ENCODE measurements around the gene GPAT3. TPM values are rescaled to one million over a fixed set of nuclear protein-coding genes. Genes with fewer than 3 reads are reported as not detected.

GPAT3 gene
- total RNA-seq, 3 donors from 2014 or later (not counting 1 experiment from before 2014, with no cell fraction given): 0.54 to 11.3 (median 1.2) TPM

DNA sequence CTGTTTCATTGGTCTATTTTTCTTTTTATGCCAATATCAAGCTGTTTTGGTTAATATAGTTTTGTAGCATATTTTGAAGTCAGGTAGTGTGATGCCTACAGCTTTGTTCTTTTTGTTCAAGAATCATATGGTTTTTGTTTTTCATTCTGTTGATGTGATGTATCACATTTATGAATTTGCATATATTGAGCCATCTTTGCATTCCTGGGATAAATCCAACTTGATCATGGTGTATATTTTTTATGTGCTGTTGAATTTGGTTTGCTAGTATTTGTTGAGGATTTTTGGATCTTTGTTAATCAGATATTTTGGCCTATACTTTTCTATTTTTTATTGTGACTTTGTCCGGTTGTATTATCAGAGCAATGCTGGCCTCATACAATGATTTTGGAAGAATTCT is 74.8 kb downstream of the GPAT3 start:
- no peaks in the 10 kb centered on the region for H3K4me1 Mint-ChIP-seq

DNA sequence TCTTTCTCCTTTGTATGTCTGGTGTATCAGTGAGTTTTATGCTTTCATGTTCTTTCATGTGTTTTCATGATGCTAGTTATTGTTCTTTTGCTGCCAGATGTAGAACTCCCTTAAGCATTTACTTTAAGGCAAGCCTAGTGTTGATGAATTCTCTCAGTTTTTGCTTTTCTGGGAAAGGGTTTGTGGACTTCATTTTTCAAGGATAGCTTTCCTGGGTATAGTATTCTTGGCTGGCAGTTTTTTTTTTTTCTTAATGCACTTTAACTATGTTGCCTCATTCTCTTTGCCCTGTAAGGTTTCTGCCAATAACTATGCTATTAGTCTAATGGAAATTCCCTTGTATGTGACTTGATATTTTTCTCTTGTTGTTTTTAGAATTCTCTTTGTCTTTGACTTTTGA is 77.1 kb downstream of the GPAT3 start:
- no peak for ATAC-seq
- H3K27ac Mint-ChIP-seq: no peak overlapping the region
- peaks cover 27% of the 10 kb centered on the region for H3K36me3 Mint-ChIP-seq
- H3K27me3 Mint-ChIP-seq (ENCODE audit: low read depth in 2 of 2): peaks cover 4 to 29% of the 10 kb centered on the region in 2 donors
- DNase-seq: no peak
- TF ChIP-seq, protein P1, sequence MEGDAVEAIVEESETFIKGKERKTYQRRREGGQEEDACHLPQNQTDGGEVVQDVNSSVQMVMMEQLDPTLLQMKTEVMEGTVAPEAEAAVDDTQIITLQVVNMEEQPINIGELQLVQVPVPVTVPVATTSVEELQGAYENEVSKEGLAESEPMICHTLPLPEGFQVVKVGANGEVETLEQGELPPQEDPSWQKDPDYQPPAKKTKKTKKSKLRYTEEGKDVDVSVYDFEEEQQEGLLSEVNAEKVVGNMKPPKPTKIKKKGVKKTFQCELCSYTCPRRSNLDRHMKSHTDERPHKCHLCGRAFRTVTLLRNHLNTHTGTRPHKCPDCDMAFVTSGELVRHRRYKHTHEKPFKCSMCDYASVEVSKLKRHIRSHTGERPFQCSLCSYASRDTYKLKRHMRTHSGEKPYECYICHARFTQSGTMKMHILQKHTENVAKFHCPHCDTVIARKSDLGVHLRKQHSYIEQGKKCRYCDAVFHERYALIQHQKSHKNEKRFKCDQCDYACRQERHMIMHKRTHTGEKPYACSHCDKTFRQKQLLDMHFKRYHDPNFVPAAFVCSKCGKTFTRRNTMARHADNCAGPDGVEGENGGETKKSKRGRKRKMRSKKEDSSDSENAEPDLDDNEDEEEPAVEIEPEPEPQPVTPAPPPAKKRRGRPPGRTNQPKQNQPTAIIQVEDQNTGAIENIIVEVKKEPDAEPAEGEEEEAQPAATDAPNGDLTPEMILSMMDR (IDR thresholded peaks at IDR 0.05): no peak
- H3K4me1 Mint-ChIP-seq: no peaks in the 10 kb centered on the region
- H3K27ac ChIP-seq (ENCODE audit: low read length): no peak overlapping the region
- H3K27me3 ChIP-seq (ENCODE audit: control insufficient read depth, insufficient read depth, low read length): no peaks in the 10 kb centered on the region
- H3K36me3 ChIP-seq (ENCODE audit: control insufficient read depth, insufficient read depth, low read length): no peaks in the 10 kb centered on the region
- H3K4me3 ChIP-seq (ENCODE audit: low read length): no peak overlapping the region
- H3K9me3 ChIP-seq (ENCODE audit: control insufficient read depth, insufficient read depth, low read length): peaks cover 15% of the 10 kb centered on the region
- H3K4me1 ChIP-seq (ENCODE audit: control insufficient read depth, insufficient read depth, low read length): no peaks in the 10 kb centered on the region
- H3K4me3 Mint-ChIP-seq: no peak overlapping the region
- intact Hi-C loops (cut with micrococcal nuclease): no loop called here
- H3K9me3 Mint-ChIP-seq: peaks cover 9% of the 10 kb centered on the region in 2 donors

More for the DNA sequence above, 74.8 kb downstream of the GPAT3 start:
- Mint-ChIP-seq H3K27ac (no peak overlapping the region), H3K4me3 (no peak overlapping the region), H3K36me3 (peaks cover 27% of the 10 kb centered on the region), H3K27me3 (ENCODE audit: low read depth in 2 of 2) (peaks cover 7 to 29% of the 10 kb centered on the region in 2 donors), H3K9me3 (peaks cover 9% of the 10 kb centered on the region in 2 donors)
- H3K27me3 ChIP-seq (ENCODE audit: control insufficient read depth, insufficient read depth, low read length): no peaks in the 10 kb centered on the region
- no peaks in the 10 kb centered on the region for H3K36me3 ChIP-seq (ENCODE audit: control insufficient read depth, insufficient read depth, low read length)
- WGBS (ENCODE audit: insufficient coverage): 100% methylated on average over 1 of the region's 1 CpG
- TF ChIP-seq, protein P1 (IDR thresholded peaks at IDR 0.05): no peak
- no peaks in the 10 kb centered on the region for H3K4me1 ChIP-seq (ENCODE audit: control insufficient read depth, insufficient read depth, low read length)
- DNase-seq (no peak), ATAC-seq (no peak)
- intact Hi-C loops (cut with micrococcal nuclease): no loop called here
- H3K9me3 ChIP-seq (ENCODE audit: control insufficient read depth, insufficient read depth, low read length): peaks cover 15% of the 10 kb centered on the region
- H3K4me3 ChIP-seq (ENCODE audit: low read length): no peak overlapping the region
- H3K27ac ChIP-seq (ENCODE audit: low read length): no peak overlapping the region

DNA sequence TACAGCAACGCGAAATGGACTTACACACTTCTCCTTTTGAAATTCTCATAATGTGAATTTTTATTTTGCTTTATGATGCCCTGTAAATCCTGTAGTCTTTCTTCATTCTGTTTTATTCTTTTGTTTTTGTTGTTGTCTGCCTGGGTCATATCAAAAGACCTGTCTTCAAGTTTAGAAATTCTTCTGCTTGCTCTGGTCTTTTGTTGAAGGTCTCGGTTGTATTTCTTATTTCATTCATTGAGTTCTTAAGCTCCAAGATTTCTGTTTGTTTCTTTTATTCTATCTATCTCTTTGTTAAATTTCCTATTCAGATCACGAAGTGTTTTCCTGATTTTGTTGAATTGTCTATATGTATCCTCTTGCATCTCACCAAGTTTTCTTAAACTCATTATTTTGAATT is 78.1 kb downstream of the GPAT3 start:
- Mint-ChIP-seq H3K27ac (no peak overlapping the region), H3K4me3 (no peak overlapping the region), H3K36me3 (peaks cover 27% of the 10 kb centered on the region), H3K9me3 (peaks cover 9% of the 10 kb centered on the region in 2 donors), H3K27me3 (ENCODE audit: low read depth in 2 of 2) (peaks cover 4 to 29% of the 10 kb centered on the region in 2 donors), H3K4me1 (no peaks in the 10 kb centered on the region)
- TF ChIP-seq, protein P1 (IDR thresholded peaks at IDR 0.05): no peak
- Histone ChIP-seq H3K27me3 (ENCODE audit: control insufficient read depth, insufficient read depth, low read length) (no peaks in the 10 kb centered on the region), H3K36me3 (ENCODE audit: control insufficient read depth, insufficient read depth, low read length) (no peaks in the 10 kb centered on the region), H3K27ac (ENCODE audit: low read length) (no peak overlapping the region), H3K9me3 (ENCODE audit: control insufficient read depth, insufficient read depth, low read length) (peaks cover 15% of the 10 kb centered on the region), H3K4me3 (ENCODE audit: low read length) (no peak overlapping the region), H3K4me1 (ENCODE audit: control insufficient read depth, insufficient read depth, low read length) (no peaks in the 10 kb centered on the region)
- no peak for DNase-seq
- intact Hi-C loops (cut with micrococcal nuclease): no loop called here
- WGBS (ENCODE audit: insufficient coverage): 100% methylated on average over 3 of the region's 4 CpGs
- ATAC-seq: no peak

DNA sequence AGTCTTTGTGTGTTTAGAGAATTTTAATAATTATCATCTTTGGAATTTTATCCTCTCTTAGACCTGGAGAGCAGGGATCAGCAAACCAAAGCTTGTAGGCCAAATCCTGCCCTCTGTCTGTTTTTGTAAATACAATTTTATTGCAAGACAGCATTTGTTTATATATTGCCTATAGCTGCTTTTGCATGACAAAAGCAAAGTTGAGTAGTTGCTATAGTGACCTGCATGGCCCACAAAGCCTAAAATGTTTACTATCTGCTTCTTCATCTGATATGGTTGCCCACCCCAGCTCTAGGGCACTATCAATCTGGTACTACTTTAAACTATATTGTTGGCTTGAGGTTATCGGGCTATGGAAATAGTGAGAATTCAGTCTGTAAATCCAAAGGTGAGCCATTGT is 80.3 kb downstream of the GPAT3 start:
- peaks cover 9 to 11% of the 10 kb centered on the region in 2 donors for H3K9me3 Mint-ChIP-seq

More for the DNA sequence above, 80.3 kb downstream of the GPAT3 start:
- TF ChIP-seq, protein P1 (IDR thresholded peaks at IDR 0.05): no peak
- intact Hi-C loops (cut with micrococcal nuclease): no loop called here
- no CpG with 5 or more reads among the region's 1 CpG for WGBS (ENCODE audit: insufficient coverage)
- no peak overlapping the region for H3K4me3 ChIP-seq (ENCODE audit: low read length)
- Mint-ChIP-seq H3K27ac (no peak overlapping the region), H3K36me3 (peaks cover 20% of the 10 kb centered on the region), H3K4me1 (no peaks in the 10 kb centered on the region), H3K4me3 (no peak overlapping the region), H3K27me3 (ENCODE audit: low read depth in 2 of 2) (peaks cover 19 to 37% of the 10 kb centered on the region in 2 donors)
- no peaks in the 10 kb centered on the region for H3K36me3 ChIP-seq (ENCODE audit: control insufficient read depth, insufficient read depth, low read length)
- no peak for DNase-seq
- H3K27ac ChIP-seq (ENCODE audit: low read length): no peak overlapping the region
- H3K27me3 ChIP-seq (ENCODE audit: control insufficient read depth, insufficient read depth, low read length): no peaks in the 10 kb centered on the region
- no peaks in the 10 kb centered on the region for H3K4me1 ChIP-seq (ENCODE audit: control insufficient read depth, insufficient read depth, low read length)
- H3K9me3 ChIP-seq (ENCODE audit: control insufficient read depth, insufficient read depth, low read length): peaks cover 15% of the 10 kb centered on the region
- no peak for ATAC-seq
